Panc1 (cell line): ENCODE data around the gene RPH3AL.

Source experiments
- CTCF ChIP-seq: fragments of 450-650 bp; IDR thresholded peaks from 2 replicates; pipeline ENCODE4 v1.5.1; 2017; ENCODE audit warnings: mild to moderate bottlenecking
- POLR2AphosphoS5 ChIP-seq: IDR thresholded peaks from 2 replicates; pipeline ENCODE4 v1.6.1; 2012; ENCODE audit warnings: mild to moderate bottlenecking, low read depth, low read length, moderate library complexity
- SIN3A ChIP-seq: IDR thresholded peaks from 2 replicates; pipeline ENCODE4 v1.6.1; 2012; ENCODE audit warnings: low read depth, mild to moderate bottlenecking, low read length, moderate library complexity, borderline replicate concordance; ENCODE audit not compliant: insufficient read depth
- TF ChIP-seq, protein P1 (sequence below), 2 experiments: IDR thresholded peaks; 2 replicates each; pipeline ENCODE4 v1.6.1; 2011 to 2012; ENCODE audit warnings: low read depth in 2 of 2, control low read depth in 1 of 2, low read length in 1 of 2, mild to moderate bottlenecking in 1 of 2, moderate library complexity in 1 of 2; ENCODE audit not compliant: insufficient read depth in 1 of 2

DNA sequence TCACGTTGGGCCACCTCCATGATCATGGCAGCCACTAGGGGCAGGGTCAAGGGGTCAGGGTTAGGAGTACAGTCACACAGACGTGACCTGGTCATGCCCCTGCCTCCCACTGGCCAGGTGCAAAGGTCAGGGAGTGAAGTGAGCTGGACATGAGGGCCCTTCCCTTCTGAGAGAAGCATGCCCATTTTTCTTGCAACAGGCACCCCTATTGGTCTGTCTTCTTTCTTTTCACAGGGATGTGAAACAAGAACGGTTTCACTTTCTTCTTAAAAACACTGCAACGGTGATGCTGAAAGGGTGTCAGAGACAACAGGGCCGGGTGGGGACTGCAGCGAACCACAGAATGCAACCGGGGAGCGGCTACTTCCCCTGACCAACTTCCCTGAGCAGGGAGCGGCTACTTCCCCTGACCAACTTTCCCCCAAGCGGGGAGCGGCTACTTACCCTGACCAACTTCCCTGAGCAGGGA, 119.1 kb downstream of the RPH3AL start:
- no peak for TF ChIP-seq CTCF
- TF ChIP-seq, protein P1, sequence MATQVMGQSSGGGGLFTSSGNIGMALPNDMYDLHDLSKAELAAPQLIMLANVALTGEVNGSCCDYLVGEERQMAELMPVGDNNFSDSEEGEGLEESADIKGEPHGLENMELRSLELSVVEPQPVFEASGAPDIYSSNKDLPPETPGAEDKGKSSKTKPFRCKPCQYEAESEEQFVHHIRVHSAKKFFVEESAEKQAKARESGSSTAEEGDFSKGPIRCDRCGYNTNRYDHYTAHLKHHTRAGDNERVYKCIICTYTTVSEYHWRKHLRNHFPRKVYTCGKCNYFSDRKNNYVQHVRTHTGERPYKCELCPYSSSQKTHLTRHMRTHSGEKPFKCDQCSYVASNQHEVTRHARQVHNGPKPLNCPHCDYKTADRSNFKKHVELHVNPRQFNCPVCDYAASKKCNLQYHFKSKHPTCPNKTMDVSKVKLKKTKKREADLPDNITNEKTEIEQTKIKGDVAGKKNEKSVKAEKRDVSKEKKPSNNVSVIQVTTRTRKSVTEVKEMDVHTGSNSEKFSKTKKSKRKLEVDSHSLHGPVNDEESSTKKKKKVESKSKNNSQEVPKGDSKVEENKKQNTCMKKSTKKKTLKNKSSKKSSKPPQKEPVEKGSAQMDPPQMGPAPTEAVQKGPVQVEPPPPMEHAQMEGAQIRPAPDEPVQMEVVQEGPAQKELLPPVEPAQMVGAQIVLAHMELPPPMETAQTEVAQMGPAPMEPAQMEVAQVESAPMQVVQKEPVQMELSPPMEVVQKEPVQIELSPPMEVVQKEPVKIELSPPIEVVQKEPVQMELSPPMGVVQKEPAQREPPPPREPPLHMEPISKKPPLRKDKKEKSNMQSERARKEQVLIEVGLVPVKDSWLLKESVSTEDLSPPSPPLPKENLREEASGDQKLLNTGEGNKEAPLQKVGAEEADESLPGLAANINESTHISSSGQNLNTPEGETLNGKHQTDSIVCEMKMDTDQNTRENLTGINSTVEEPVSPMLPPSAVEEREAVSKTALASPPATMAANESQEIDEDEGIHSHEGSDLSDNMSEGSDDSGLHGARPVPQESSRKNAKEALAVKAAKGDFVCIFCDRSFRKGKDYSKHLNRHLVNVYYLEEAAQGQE (IDR thresholded peaks at IDR 0.05; ENCODE audit: insufficient read depth in 1 of 2, low read depth in 2 of 2, low read length in 1 of 2): no peak
- no peak for TF ChIP-seq POLR2AphosphoS5
- no peak for TF ChIP-seq SIN3A
